ENCODE results near the gene ARG2. TPM values are rescaled to one million over a fixed set of nuclear protein-coding genes. Genes with fewer than 3 reads are reported as not detected.

The ARG2 gene
- total RNA-seq, 1 experiment from 2014 or later: 35.2 TPM

DNA sequence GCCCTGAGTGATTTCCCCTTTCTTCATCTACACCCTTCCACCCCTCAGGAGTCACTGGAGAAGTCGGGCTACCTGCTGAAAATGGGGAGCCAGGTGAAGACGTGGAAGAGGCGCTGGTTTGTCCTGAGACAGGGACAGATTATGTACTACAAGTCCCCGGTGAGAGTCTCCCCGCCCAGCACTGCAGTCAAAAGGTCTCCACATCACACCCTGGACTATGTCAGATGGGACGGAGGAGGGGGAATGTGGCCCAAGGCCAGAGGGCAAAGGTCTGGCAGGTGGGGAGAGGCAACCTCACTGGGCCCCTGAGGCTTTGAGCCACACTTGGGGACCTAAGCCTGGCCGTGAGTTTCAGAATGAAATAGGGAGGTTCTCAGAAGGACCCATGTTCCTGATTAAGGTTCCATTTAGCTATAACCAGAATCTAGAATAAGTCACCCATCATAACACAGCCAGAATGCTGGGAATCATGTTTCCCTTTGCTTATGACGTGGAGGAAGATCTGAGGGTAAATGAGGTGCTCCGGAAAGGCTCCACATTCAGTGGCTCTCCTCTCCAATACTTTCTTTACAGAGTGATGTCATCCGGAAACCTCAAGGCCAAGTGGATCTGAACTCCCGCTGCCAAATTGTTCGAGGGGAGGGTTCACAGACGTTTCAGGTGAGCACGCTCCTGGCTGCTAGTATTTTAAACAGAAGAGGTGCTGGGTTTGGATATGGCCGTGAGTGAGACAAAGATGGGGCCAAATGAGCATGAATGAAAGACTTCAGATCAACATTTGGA is 46.3 kb upstream of the ARG2 start:
- Histone ChIP-seq H2BK120ac (ENCODE audit: low read depth, low read length, poor library complexity, severe bottlenecking) (no peak overlapping the region), H3K4ac (ENCODE audit: low read depth, low read length) (no peak overlapping the region), H4K20me1 (ENCODE audit: control insufficient read depth, insufficient read depth, insufficient read length) (no peaks in the 10 kb centered on the region), H3K4me1 (ENCODE audit: insufficient read depth, low read length) (no peaks in the 10 kb centered on the region), H3K4me2 (ENCODE audit: insufficient read depth, insufficient read length, low read length) (no peak overlapping the region), H4K8ac (replicated peaks; ENCODE audit: insufficient read length, low read depth, low read length) (no peak overlapping the region), H4K5ac (ENCODE audit: insufficient read length, low read depth, low read length) (no peak overlapping the region), H2AFZ (ENCODE audit: low read length) (no peak overlapping the region), H3K79me2 (ENCODE audit: insufficient read depth, low read length) (no peaks in the 10 kb centered on the region), H3K23ac (ENCODE audit: insufficient read length, low read depth, low read length) (no peak overlapping the region), H4K91ac (ENCODE audit: insufficient read length, low read depth, low read length) (no peak overlapping the region), H3T11ph (ENCODE audit: low read length) (no peak overlapping the region), H2BK12ac (ENCODE audit: insufficient read length, low read depth, low read length) (no peak overlapping the region), H3K27ac (ENCODE audit: insufficient read length, low read depth, low read length) (no peak overlapping the region), H2BK5ac (ENCODE audit: insufficient read length, low read length) (no peak overlapping the region), H2BK15ac (ENCODE audit: low read depth, low read length) (no peak overlapping the region), H3K79me1 (ENCODE audit: insufficient read depth, low read depth, low read length, poor library complexity, severe bottlenecking) (no peaks in the 10 kb centered on the region), H3K27me3 (ENCODE audit: insufficient read depth, low read length) (no peaks in the 10 kb centered on the region), H3K14ac (ENCODE audit: insufficient read depth, low read length) (no peak overlapping the region), H3K56ac (ENCODE audit: insufficient read length, low read depth, low read length) (no peak overlapping the region), H3K18ac (ENCODE audit: insufficient read length, low read depth, low read length) (no peak overlapping the region), H2BK20ac (ENCODE audit: low read depth, low read length, poor library complexity, severe bottlenecking) (no peak overlapping the region), H3K9me3 (ENCODE audit: control insufficient read depth, low read depth, low read length) (no peaks in the 10 kb centered on the region), H2AK5ac (ENCODE audit: insufficient read length, low read length) (no peak overlapping the region), H3K9ac (ENCODE audit: extremely low read depth, insufficient read length, low read length) (no peak overlapping the region), H3K23me2 (ENCODE audit: insufficient read length, low read depth, low read length, poor library complexity, severe bottlenecking) (no peaks in the 10 kb centered on the region)
- WGBS (ENCODE audit: extremely low coverage, insufficient read length, low lambda C conversion rate): no CpG with 5 or more reads among the region's 15 CpGs
- Mint-ChIP-seq H3K4me1 (peaks cover 2 to 5% of the 10 kb centered on the region in 2 experiments; a peak in 3 of 4 replicates), H3K27ac (no peak overlapping the region; a peak in 1 of 7 replicates), H3K4me3 (no peak overlapping the region), H3K27me3 (ENCODE audit: low read depth) (no peaks in the 10 kb centered on the region), H3K36me3 (ENCODE audit: insufficient read depth in 1 of 3, low read depth in 3 of 3) (peaks cover 5 to 42% (median 17%) of the 10 kb centered on the region in 3 experiments; a peak in 5 of 7 replicates), H3K9me3 (no peaks in the 10 kb centered on the region)
- TF ChIP-seq, protein P1, sequence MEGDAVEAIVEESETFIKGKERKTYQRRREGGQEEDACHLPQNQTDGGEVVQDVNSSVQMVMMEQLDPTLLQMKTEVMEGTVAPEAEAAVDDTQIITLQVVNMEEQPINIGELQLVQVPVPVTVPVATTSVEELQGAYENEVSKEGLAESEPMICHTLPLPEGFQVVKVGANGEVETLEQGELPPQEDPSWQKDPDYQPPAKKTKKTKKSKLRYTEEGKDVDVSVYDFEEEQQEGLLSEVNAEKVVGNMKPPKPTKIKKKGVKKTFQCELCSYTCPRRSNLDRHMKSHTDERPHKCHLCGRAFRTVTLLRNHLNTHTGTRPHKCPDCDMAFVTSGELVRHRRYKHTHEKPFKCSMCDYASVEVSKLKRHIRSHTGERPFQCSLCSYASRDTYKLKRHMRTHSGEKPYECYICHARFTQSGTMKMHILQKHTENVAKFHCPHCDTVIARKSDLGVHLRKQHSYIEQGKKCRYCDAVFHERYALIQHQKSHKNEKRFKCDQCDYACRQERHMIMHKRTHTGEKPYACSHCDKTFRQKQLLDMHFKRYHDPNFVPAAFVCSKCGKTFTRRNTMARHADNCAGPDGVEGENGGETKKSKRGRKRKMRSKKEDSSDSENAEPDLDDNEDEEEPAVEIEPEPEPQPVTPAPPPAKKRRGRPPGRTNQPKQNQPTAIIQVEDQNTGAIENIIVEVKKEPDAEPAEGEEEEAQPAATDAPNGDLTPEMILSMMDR (conservative IDR thresholded peaks at IDR 0.05): no peak
- DNase-seq: no peak
